Mesothelial cell of epicardium (in vitro differentiated cells): Measurements from ENCODE around the gene ZXDC. TPM values are rescaled to one million over a fixed set of nuclear protein-coding genes. Genes with fewer than 3 reads are reported as not detected.

Experiments
- DNase-seq, 2 experiments: peaks; one replicate each; pipeline ENCODE4 v3.0.0; 2021; ENCODE audit warnings: low spot score in 2 of 2; ENCODE audit not compliant: unreplicated experiment in 2 of 2
- H3K27ac Mint-ChIP-seq: 2 replicates; pipeline ENCODE4 v1.8.0; 2021; ENCODE audit warnings: mixed read lengths
- H3K27me3 Mint-ChIP-seq: 2 replicates; pipeline ENCODE4 v1.8.0; 2021; ENCODE audit warnings: low read depth, mixed read lengths
- H3K36me3 Mint-ChIP-seq: 2 replicates; pipeline ENCODE4 v1.8.0; 2021; ENCODE audit warnings: mixed read lengths
- H3K4me1 Mint-ChIP-seq: 2 replicates; pipeline ENCODE4 v1.8.0; 2021; ENCODE audit warnings: mixed read lengths
- H3K4me3 Mint-ChIP-seq: 2 replicates; pipeline ENCODE4 v1.8.0; 2021; ENCODE audit warnings: mild to moderate bottlenecking, moderate library complexity, mixed read lengths
- H3K9me3 Mint-ChIP-seq: 2 replicates; pipeline ENCODE4 v1.8.0; 2021; ENCODE audit warnings: mixed read lengths
- total RNA-seq: library from RNA; stranded (reverse); gene quantifications from 3 replicates; pipeline ENCODE4 v1.2.1, GENCODE V29; 2021
- TF ChIP-seq, protein P1 (sequence below): fragments of 200-600 bp; sonication (generic); IDR thresholded peaks from one replicate; pipeline ENCODE4 v1.5.0; 2021; ENCODE audit warnings: antibody characterized with exemption; ENCODE audit not compliant: unreplicated experiment

ZXDC gene
- total RNA-seq, 1 donor from 2014 or later = 34.2 TPM

DNA sequence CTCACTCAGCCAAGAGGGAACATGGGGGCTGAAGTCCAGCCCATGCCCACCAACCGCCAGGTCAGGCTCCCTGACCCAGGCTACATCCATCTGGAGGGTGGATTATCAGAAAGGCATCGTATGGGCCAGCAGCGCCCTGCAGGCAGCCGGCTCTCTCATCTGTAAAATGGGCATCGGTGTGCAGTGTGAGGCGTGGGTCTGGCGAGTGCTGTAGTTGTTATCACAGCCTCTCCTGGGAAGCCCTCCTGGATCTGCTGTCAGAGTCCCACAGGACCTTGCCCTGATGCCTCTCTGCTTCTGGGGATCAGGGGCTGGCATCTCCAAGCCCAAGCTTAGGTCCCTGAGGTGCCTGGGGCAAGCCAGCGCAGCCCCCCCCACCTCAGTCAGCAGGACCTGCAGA, 53.6 kb downstream of the ZXDC start:
- Mint-ChIP-seq H3K4me3 (no peak overlapping the region), H3K4me1 (peaks cover 3% of the 10 kb centered on the region), H3K36me3 (peaks cover 13% of the 10 kb centered on the region), H3K27me3 (peaks cover 1% of the 10 kb centered on the region), H3K27ac (no peak overlapping the region), H3K9me3 (peaks cover 12% of the 10 kb centered on the region)
- no peak for DNase-seq
- TF ChIP-seq, protein P1, sequence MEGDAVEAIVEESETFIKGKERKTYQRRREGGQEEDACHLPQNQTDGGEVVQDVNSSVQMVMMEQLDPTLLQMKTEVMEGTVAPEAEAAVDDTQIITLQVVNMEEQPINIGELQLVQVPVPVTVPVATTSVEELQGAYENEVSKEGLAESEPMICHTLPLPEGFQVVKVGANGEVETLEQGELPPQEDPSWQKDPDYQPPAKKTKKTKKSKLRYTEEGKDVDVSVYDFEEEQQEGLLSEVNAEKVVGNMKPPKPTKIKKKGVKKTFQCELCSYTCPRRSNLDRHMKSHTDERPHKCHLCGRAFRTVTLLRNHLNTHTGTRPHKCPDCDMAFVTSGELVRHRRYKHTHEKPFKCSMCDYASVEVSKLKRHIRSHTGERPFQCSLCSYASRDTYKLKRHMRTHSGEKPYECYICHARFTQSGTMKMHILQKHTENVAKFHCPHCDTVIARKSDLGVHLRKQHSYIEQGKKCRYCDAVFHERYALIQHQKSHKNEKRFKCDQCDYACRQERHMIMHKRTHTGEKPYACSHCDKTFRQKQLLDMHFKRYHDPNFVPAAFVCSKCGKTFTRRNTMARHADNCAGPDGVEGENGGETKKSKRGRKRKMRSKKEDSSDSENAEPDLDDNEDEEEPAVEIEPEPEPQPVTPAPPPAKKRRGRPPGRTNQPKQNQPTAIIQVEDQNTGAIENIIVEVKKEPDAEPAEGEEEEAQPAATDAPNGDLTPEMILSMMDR = no peak

DNA sequence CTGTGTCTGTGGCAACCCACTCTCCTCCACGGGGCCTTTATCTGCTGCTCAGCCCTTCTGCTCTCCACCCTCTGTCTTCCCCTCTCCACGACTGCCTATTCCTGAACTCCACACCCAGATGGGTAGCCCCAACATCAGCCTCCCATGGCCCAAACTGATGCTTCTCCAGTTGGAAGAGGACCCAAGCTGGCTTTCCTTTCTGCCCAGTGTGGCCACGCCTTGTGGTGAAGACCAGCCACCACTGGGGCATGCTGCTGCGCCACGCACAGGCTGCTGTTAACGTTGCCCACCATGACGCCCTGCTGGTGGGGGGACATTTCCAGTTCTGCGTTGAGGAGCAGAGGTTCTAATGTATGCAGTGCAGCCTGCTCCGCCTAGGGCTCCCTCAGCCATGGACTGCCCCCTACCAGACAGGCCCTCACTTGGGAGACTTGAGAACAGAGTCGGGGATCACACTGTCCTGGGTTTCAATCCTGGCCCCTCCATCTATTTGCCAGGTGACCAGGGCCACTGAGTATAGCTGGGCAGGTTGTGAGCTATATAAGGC, 54.0 kb downstream of the ZXDC start:
- peaks cover 12% of the 10 kb centered on the region for H3K9me3 Mint-ChIP-seq
- no peak for DNase-seq

GRCh38 chr3:126419886-126420786, 55.6 kb downstream of the ZXDC start:
- Mint-ChIP-seq H3K4me3 (no peak overlapping the region), H3K36me3 (peaks cover 3% of the 10 kb centered on the region), H3K27me3 (peaks cover 1% of the 10 kb centered on the region), H3K4me1 (peaks cover 4% of the 10 kb centered on the region), H3K9me3 (peaks cover 4% of the 10 kb centered on the region), H3K27ac (no peak overlapping the region)
- TF ChIP-seq, protein P1 = no peak
- DNase-seq = peak in 1 of 2 experiments; percentile 36

More for the DNA sequence above, 54.0 kb downstream of the ZXDC start:
- peaks cover 4% of the 10 kb centered on the region for H3K4me1 Mint-ChIP-seq
- H3K4me3 Mint-ChIP-seq = no peak overlapping the region
- peaks cover 1% of the 10 kb centered on the region for H3K27me3 Mint-ChIP-seq
- no peak overlapping the region for H3K27ac Mint-ChIP-seq
- peaks cover 10% of the 10 kb centered on the region for H3K36me3 Mint-ChIP-seq
- TF ChIP-seq, protein P1 = no peak

DNA sequence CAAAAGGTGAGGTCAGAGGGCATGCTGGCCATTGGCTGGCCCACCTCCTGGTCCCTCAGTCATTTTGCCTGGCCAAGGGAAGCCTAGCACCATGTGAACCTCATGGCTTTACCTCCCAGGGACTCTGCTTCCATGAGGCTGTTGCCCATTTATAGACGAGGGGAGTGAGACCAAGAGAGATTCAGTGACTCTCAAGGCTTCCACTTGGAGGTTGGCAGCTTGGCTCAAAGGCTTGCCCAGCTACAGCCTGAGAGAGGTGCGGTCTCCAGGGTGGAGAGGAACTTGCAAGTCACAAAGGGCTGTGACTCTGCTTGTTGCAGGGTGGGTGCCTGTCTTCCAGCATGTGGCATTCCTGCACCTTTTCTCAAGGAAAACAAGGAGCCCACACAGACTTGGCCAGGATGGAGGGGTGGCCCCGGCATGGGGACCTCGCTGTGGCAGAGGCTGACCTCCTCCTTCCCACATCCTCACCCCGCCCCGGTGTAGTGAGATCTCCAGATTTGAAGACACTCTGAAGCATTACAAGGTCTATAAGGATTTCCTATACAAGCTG, 56.5 kb downstream of the ZXDC start:
- peaks cover 4% of the 10 kb centered on the region for H3K4me1 Mint-ChIP-seq
- H3K9me3 Mint-ChIP-seq = no peaks in the 10 kb centered on the region
- no peak for DNase-seq
- H3K4me3 Mint-ChIP-seq = no peak overlapping the region
- TF ChIP-seq, protein P1 = no peak
- H3K36me3 Mint-ChIP-seq = no peaks in the 10 kb centered on the region
- no peak overlapping the region for H3K27ac Mint-ChIP-seq
- peaks cover 3% of the 10 kb centered on the region for H3K27me3 Mint-ChIP-seq

GRCh38 chr3:126418661-126419131, 57.0 kb downstream of the ZXDC start:
- Mint-ChIP-seq H3K4me3 (no peak overlapping the region), H3K27ac (no peak overlapping the region), H3K36me3 (no peaks in the 10 kb centered on the region), H3K4me1 (peaks cover 4% of the 10 kb centered on the region), H3K9me3 (no peaks in the 10 kb centered on the region), H3K27me3 (peaks cover 3% of the 10 kb centered on the region)
- TF ChIP-seq, protein P1 = no peak
- DNase-seq = no peak
